ENCODE data around the gene SLC35B1.

Gene SLC35B1

DNA sequence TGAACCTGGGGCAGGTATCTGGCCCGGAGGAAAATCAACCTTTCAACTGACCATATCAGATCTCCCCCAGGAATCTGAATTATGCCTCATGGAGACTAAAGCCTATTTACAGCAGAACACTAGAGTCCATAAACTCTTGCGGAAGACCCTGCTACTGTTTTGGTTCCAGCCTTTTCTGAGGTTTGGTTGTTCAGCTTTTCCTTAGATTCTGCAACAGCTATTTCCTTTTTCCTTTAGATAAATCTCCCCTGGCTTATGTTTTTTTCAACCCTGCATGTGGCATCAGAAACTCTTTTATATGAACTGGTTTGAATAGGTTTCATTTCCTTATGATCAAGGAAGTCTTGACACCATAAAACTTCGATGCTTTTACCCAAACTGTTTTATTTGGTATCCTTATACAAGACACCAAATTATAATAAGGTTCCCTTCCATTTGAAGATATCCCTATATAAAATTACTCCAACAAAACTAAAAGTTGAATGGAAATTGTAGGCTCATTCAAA is 43.0 kb downstream of the SLC35B1 start:
- DNase-seq, result no peak

GRCh38 chr17:49659661-49660382 is 47.9 kb downstream of the SLC35B1 start:
- no peak for DNase-seq

GRCh38 chr17:49656247-49656646 is 51.5 kb downstream of the SLC35B1 start:
- no peak for DNase-seq

Measured in activated T-cell treated with anti-CD3 and anti-CD28 coated beads for 4 hours (primary cell).